Upper lobe of left lung (tissue), 6 donors: ENCODE data around the gene S100A12. TPM values are rescaled to one million over a fixed set of nuclear protein-coding genes. Genes with fewer than 3 reads are reported as not detected.

ENCODE experiments used
- ATAC-seq, 2 donors: fragments of 200-7000 bp; cut with Tn5 transposase; one replicate each; pipeline ENCODE4 v1.9.1; 2022; ENCODE audit warnings: mild to moderate bottlenecking in 2 of 2, moderate library complexity in 2 of 2; ENCODE audit not compliant: low FRiP score in 2 of 2
- DNase-seq, 2 donors: peaks; one replicate each; pipeline ENCODE4 v3.0.0-alpha.2; 2019 to 2020
- H3K27ac ChIP-seq, 4 donors: fragments of 200-600 bp; sonication (generic); one replicate each; pipeline ENCODE4 v1.5.1; 2016 to 2019
- H3K27me3 ChIP-seq, 4 donors: fragments of 200-600 bp; sonication (generic); one replicate each; pipeline ENCODE4 v1.5.1; 2017 to 2019
- H3K36me3 ChIP-seq, 4 donors: fragments of 200-600 bp; sonication (generic); one replicate each; pipeline ENCODE4 v1.5.1; 2016 to 2019
- H3K4me1 ChIP-seq, 4 donors: fragments of 200-600 bp; sonication (generic); one replicate each; pipeline ENCODE4 v1.5.1; 2018 to 2019
- H3K4me3 ChIP-seq, 4 donors: fragments of 200-600 bp; sonication (generic); one replicate each; pipeline ENCODE4 v1.5.1; 2017 to 2019; ENCODE audit warnings: mild to moderate bottlenecking in 2 of 4, moderate library complexity in 1 of 4
- H3K9me3 ChIP-seq, 4 donors: fragments of 200-600 bp; sonication (generic); one replicate each; pipeline ENCODE4 v1.5.1; 2018 to 2019
- EP300 ChIP-seq, 4 donors: sonication (generic); formaldehyde crosslinking; IDR thresholded peaks; one replicate each; pipeline ENCODE4 v1.5.1; 2017; ENCODE audit warnings: antibody characterized with exemption in 4 of 4, control low read depth in 2 of 4
- POLR2A ChIP-seq, 4 donors: fragments of 450-650 bp; IDR thresholded peaks; one replicate each; pipeline ENCODE4 v1.5.1; 2016 to 2017; ENCODE audit warnings: antibody characterized with exemption in 4 of 4, mild to moderate bottlenecking in 2 of 4
- POLR2AphosphoS5 ChIP-seq, 2 donors: sonication (generic); formaldehyde crosslinking; IDR thresholded peaks; one replicate each; pipeline ENCODE4 v1.5.1; 2017; ENCODE audit warnings: antibody characterized with exemption in 2 of 2
- WGBS, 2 donors: methylation state at CpG; one replicate each; pipeline ENCODE4 v1.1.5; 2017 to 2018; 5-methylcytosine and 5-hydroxymethylcytosine counted together
- total RNA-seq, 6 donors: library from RNA; depleted of rRNA in 4 of 6; stranded (reverse); fragments of >200 nt in 4 of 6; gene quantifications; one replicate each; pipeline versions ENCODE4 v1.1.0 to v1.2.1, GENCODE V29; 2016 to 2021
- TF ChIP-seq, protein P1 (sequence below), 6 experiments: fragments of 450-650 bp in 4 of 6; fragments of 200-600 bp in 2 of 6; sonication (generic) in 2 of 6; IDR thresholded peaks; one replicate each; pipeline ENCODE4 v1.5.1; 2016 to 2019; ENCODE audit warnings: antibody characterized with exemption in 6 of 6
- donor health status: DM: no; HTN: no; CAD: no; lungs with moderate emphysema.
- donor health status: DM: no; HTN: yes; CAD: no; lungs with severe emphysema.

Gene S100A12
- total RNA-seq, 6 donors from 2014 or later: 5.2 to 75.7 (median 32.1) TPM

DNA sequence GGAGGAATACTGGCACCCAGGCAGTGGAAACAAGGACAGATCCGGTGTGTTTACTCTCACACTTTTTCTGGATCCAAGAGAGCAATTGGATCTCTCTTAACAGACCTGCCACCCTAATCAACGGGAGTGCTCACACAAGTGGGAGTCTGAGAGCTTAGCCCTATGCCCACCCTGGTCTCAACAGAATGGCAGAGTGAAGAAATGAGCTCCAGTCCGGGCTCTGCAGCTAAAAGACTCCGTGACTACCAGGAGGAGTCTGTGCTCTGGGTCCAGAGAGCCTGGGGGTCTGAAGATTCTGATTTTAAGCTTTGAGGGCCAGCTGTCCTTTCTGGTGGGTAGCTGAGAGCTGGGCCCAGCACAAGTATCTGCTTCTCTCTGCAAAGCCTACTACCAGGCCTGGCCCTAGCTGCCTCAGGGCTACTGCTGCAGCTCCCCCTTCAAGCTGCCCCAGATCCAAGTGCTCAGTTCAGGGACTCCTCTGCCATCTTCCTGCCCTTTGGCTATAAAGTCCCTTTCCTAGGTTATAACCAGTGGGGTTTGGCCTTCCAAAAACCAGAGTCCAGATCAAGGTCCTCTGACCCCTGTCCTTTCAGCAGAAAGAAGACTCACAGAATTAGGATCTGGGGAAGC is 13.8 kb downstream of the S100A12 start:
- Histone ChIP-seq H3K36me3 (no peaks in the 10 kb centered on the region), H3K27ac (peak overlapping the region in 3 of 4 donors; percentile 80 to 84 (median 81)), H3K4me3 (no peak overlapping the region), H3K9me3 (no peaks in the 10 kb centered on the region), H3K4me1 (peaks cover 3 to 30% (median 20%) of the 10 kb centered on the region in 4 donors), H3K27me3 (no peaks in the 10 kb centered on the region)
- TF ChIP-seq POLR2A (IDR thresholded peaks at IDR 0.05) (no peak), EP300 (IDR thresholded peaks at IDR 0.05) (no peak), POLR2AphosphoS5 (IDR thresholded peaks at IDR 0.05) (no peak)
- TF ChIP-seq, protein P1, sequence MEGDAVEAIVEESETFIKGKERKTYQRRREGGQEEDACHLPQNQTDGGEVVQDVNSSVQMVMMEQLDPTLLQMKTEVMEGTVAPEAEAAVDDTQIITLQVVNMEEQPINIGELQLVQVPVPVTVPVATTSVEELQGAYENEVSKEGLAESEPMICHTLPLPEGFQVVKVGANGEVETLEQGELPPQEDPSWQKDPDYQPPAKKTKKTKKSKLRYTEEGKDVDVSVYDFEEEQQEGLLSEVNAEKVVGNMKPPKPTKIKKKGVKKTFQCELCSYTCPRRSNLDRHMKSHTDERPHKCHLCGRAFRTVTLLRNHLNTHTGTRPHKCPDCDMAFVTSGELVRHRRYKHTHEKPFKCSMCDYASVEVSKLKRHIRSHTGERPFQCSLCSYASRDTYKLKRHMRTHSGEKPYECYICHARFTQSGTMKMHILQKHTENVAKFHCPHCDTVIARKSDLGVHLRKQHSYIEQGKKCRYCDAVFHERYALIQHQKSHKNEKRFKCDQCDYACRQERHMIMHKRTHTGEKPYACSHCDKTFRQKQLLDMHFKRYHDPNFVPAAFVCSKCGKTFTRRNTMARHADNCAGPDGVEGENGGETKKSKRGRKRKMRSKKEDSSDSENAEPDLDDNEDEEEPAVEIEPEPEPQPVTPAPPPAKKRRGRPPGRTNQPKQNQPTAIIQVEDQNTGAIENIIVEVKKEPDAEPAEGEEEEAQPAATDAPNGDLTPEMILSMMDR (IDR thresholded peaks at IDR 0.05): no peak
- 49 to 77% methylated on average over 4 of the region's 4 CpGs for WGBS, 2 donors
- no peak for DNase-seq
- ATAC-seq: no peak

DNA sequence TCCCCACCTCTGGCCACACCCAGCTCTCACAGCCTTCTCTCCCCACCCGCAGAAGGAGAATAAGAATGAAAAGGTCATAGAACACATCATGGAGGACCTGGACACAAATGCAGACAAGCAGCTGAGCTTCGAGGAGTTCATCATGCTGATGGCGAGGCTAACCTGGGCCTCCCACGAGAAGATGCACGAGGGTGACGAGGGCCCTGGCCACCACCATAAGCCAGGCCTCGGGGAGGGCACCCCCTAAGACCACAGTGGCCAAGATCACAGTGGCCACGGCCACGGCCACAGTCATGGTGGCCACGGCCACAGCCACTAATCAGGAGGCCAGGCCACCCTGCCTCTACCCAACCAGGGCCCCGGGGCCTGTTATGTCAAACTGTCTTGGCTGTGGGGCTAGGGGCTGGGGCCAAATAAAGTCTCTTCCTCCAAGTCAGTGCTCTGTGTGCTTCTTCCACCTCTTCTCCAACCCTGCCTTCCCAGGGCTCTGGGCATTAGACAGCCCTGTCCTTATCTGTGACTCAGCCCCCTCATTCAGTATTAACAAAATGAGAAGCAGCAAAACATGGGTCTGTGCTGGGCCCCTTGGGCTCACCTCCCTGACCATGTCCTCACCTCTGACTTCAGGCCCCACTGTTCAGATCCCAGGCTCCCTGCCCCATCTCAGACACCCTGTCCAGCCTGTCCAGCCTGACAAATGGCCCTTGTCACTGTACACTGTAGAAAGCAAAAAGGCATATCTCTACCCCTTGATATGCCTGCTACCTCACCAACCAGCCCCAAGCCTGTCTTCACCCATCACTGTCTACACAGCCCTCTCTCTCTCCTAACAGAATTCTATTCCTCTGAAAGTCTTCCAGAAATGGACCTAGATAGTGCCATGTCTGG is 14.6 kb downstream of the S100A12 start:
- Histone ChIP-seq H3K36me3 (no peaks in the 10 kb centered on the region), H3K27me3 (no peaks in the 10 kb centered on the region), H3K4me1 (peaks cover 3 to 30% (median 20%) of the 10 kb centered on the region in 4 donors), H3K9me3 (no peaks in the 10 kb centered on the region), H3K27ac (peak overlapping the region; percentile 43 to 84 (median 80)), H3K4me3 (no peak overlapping the region)
- peak in 1 of 2 donors; percentile 49 for DNase-seq
- no peak for ATAC-seq
- 78 to 85% methylated on average over 5 to 11 of the region's 11 CpGs for WGBS, 2 donors
- TF ChIP-seq EP300 (IDR thresholded peaks at IDR 0.05) (no peak), POLR2AphosphoS5 (IDR thresholded peaks at IDR 0.05) (no peak), POLR2A (IDR thresholded peaks at IDR 0.05) (no peak)
- TF ChIP-seq, protein P1 (IDR thresholded peaks at IDR 0.05): no peak

DNA sequence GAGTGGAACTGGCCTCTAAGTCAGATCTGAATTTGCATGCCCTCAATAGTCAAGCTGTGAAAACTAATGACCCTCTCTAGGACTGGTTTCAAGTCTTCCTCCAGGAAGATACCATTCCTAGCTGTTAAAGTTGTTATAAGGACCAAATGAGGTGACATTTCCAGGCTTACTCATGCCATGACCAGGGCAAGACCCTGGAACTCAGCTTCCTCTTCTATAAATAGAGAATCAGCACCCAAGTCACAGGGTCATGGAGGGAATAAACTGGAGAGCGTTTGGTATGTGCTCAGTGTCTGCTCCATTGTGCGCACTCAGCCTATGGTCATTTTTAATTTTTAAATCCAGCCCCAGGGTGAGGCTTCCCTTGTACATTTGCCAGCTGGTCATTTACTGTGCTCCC is 15.2 kb downstream of the S100A12 start:
- 70 to 79% methylated on average over 2 of the region's 2 CpGs for WGBS, 2 donors
- Histone ChIP-seq H3K27me3 (no peaks in the 10 kb centered on the region), H3K27ac (peak overlapping the region; percentile 78 to 84 (median 80)), H3K4me1 (peaks cover 3 to 30% (median 20%) of the 10 kb centered on the region in 4 donors), H3K9me3 (no peaks in the 10 kb centered on the region), H3K36me3 (no peaks in the 10 kb centered on the region), H3K4me3 (peak overlapping the region in 2 of 4 donors; percentile 36 to 45)
- DNase-seq (no peak), ATAC-seq (no peak)
- TF ChIP-seq, protein P1 (IDR thresholded peaks at IDR 0.05): no peak
- TF ChIP-seq EP300 (IDR thresholded peaks at IDR 0.05): no peak
- TF ChIP-seq POLR2A (IDR thresholded peaks at IDR 0.05): no peak
- TF ChIP-seq POLR2AphosphoS5 (IDR thresholded peaks at IDR 0.05): no peak

DNA sequence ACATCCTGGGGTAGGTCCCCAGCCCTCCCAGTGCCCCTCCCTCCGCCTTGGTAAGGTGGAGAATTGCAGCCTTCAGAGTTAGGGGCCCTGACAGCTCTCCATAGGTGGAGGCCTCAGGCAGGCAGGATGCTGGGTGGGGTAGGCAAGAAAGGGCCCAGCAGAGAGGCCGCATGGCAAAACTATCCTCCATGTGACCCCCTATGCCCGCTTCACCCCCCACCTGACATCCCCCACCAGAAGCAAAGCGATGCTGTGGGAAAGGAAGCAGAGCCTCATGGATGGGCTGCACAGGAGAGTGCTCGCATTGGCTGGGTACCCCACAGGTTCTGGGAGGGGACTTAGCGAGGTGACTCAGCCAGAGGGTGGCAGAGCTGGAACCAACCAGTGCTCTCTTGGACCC is 16.2 kb downstream of the S100A12 start:
- peak overlapping the region; percentile 78 to 84 (median 80) for H3K27ac ChIP-seq
- no peak for ATAC-seq
- no peaks in the 10 kb centered on the region for H3K27me3 ChIP-seq

DNA sequence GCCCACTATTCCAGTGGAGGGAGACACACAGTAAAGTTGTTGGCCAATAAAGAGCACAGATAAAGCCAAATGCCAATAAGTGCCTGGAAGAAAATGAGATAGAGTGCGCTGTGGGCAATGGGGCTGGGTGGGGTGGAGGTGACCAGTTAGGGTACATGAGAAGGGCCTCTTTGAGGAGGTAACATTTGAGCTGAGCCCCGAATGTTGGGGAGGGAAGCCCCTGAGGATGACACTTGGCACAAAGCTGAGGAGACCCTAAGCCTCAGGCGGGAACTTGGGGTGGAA is 16.8 kb downstream of the S100A12 start:
- WGBS, 2 donors: 84 to 90% methylated on average over 3 of the region's 3 CpGs
- TF ChIP-seq EP300 (IDR thresholded peaks at IDR 0.05) (no peak), POLR2AphosphoS5 (IDR thresholded peaks at IDR 0.05) (no peak), POLR2A (IDR thresholded peaks at IDR 0.05) (no peak)
- TF ChIP-seq, protein P1 (IDR thresholded peaks at IDR 0.05): no peak
- no peaks in the 10 kb centered on the region for H3K27me3 ChIP-seq
- H3K4me1 ChIP-seq: peaks cover 3 to 30% (median 20%) of the 10 kb centered on the region in 4 donors
- no peak for ATAC-seq
- H3K9me3 ChIP-seq: no peaks in the 10 kb centered on the region
- no peak for DNase-seq
- peak overlapping the region; percentile 78 to 84 (median 80) for H3K27ac ChIP-seq
- H3K36me3 ChIP-seq: no peaks in the 10 kb centered on the region
- H3K4me3 ChIP-seq: peak overlapping the region in 3 of 4 donors; percentile 23 to 45 (median 36)

More for the DNA sequence above, 16.2 kb downstream of the S100A12 start:
- Histone ChIP-seq H3K9me3 (no peaks in the 10 kb centered on the region), H3K36me3 (no peaks in the 10 kb centered on the region), H3K4me1 (peaks cover 3 to 30% (median 20%) of the 10 kb centered on the region in 4 donors), H3K4me3 (peak overlapping the region in 3 of 4 donors; percentile 23 to 45 (median 36))
- TF ChIP-seq EP300 (IDR thresholded peaks at IDR 0.05): no peak
- TF ChIP-seq POLR2AphosphoS5 (IDR thresholded peaks at IDR 0.05): no peak
- no peak for DNase-seq
- WGBS, 2 donors: 88 to 97% methylated on average over 6 of the region's 6 CpGs
